ENCODE data around the gene COPB1. TPM values are rescaled to one million over a fixed set of nuclear protein-coding genes. Genes with fewer than 3 reads are reported as not detected.

Gene COPB1
- total RNA-seq, 2 experiments from 2014 or later, result 81.7 to 93.4 TPM

- Histone ChIP-seq H4K20me1 (ENCODE audit: insufficient read depth, low read length) (peaks cover 5% of the 10 kb centered on the region; the same call in 1 of the 2 replicates), H3K9me3 (ENCODE audit: low read length) (no peaks in the 10 kb centered on the region), H3K9me2 (ENCODE audit: insufficient read depth, low read length) (no peaks in the 10 kb centered on the region), H3K27ac (ENCODE audit: low read depth, low read length, poor library complexity, severe bottlenecking) (peak overlapping the region; percentile 64), H3K79me2 (ENCODE audit: insufficient read depth, low read depth, low read length) (peaks cover 32% of the 10 kb centered on the region), H3K4me1 (ENCODE audit: insufficient read depth, low read length, poor library complexity, severe bottlenecking) (peaks cover 19% of the 10 kb centered on the region), H3K36me3 (ENCODE audit: insufficient read depth, low read length) (peaks cover 36% of the 10 kb centered on the region), H3K4me3 (ENCODE audit: low read depth, low read length, poor library complexity, severe bottlenecking) (peak overlapping the region; percentile 94), H2AFZ (ENCODE audit: low read length) (peak overlapping the region; percentile 99), H3K4me2 (ENCODE audit: low read length) (peak overlapping the region; percentile 79)
- POLR2A ChIA-PET, result interaction anchor here (1.1 to 2.2 kb wide), 7 partner anchors 12 to 371 kb away, joined by 3 to 16 read pairs (median 5); partner anchors contain the start of genes COPB1 and CYP2R1
- intact Hi-C loops (cut with micrococcal nuclease; ENCODE audit: unreplicated experiment), result loop anchor here (1.0 to 5.0 kb wide), 5 partner anchors 21 to 387 kb away; partner anchors contain the start of genes COPB1 and CYP2R1
- no peak for TF ChIP-seq CTCF (conservative IDR thresholded peaks at IDR 0.05; ENCODE audit: low read length)
- no peak for TF ChIP-seq EZH2phosphoT487 (IDR thresholded peaks at IDR 0.05; ENCODE audit: borderline replicate concordance, low read depth, low read length)
- BruUV-seq (replicated peaks), result TSS peak; percentile 93
- CTCF ChIA-PET (ENCODE audit: unreplicated experiment), result interaction anchor here (1.7 kb wide), 1 partner anchor 21 kb away, joined by 5 read pairs; the partner anchor contains the start of gene COPB1
- DNase-seq (ENCODE audit: low spot score), result no peak
Observed at GRCh38 chr11:14520747-14521151, 21.1 kb upstream of the COPB1 start.

- peak within 1 kb of the TSS; percentile 64 for H3K27ac ChIP-seq (ENCODE audit: low read depth, low read length, poor library complexity, severe bottlenecking)
- peak within 1 kb of the TSS; percentile 86 for H3K4me2 ChIP-seq (ENCODE audit: low read length)
- H4K20me1 ChIP-seq (ENCODE audit: insufficient read depth, low read length), result peaks cover 5% of the 10 kb centered on the region; the same call in 1 of the 2 replicates
- TF ChIP-seq CTCF (conservative IDR thresholded peaks at IDR 0.05; ENCODE audit: low read length), result no peak
- H3K4me3 ChIP-seq (ENCODE audit: low read depth, low read length, poor library complexity, severe bottlenecking), result peak within 1 kb of the TSS; percentile 94
- H3K79me2 ChIP-seq (ENCODE audit: insufficient read depth, low read depth, low read length), result peaks cover 32% of the 10 kb centered on the region
- DNase-seq (ENCODE audit: low spot score), result peak; percentile 94
- CTCF ChIA-PET (ENCODE audit: unreplicated experiment), result interaction anchor here (1.7 kb wide), 1 partner anchor 21 kb away, joined by 5 read pairs; the partner anchor contains the start of gene COPB1
- no TSS peak for BruUV-seq (replicated peaks)
- peak within 1 kb of the TSS; percentile 99 for H2AFZ ChIP-seq (ENCODE audit: low read length)
- H3K4me1 ChIP-seq (ENCODE audit: insufficient read depth, low read length, poor library complexity, severe bottlenecking), result peaks cover 19% of the 10 kb centered on the region
- peaks cover 41% of the 10 kb centered on the region for H3K36me3 ChIP-seq (ENCODE audit: insufficient read depth, low read length)
- intact Hi-C loops (cut with micrococcal nuclease; ENCODE audit: unreplicated experiment), result loop anchor here (1.0 to 5.0 kb wide), 5 partner anchors 21 to 387 kb away; partner anchors contain the start of genes COPB1 and CYP2R1
- POLR2A ChIA-PET, result interaction anchor here (0.7 to 2.2 kb wide), 11 partner anchors 13 to 371 kb away, joined by 3 to 16 read pairs (median 4); partner anchors contain the start of genes COPB1 and CYP2R1
- no peaks in the 10 kb centered on the region for H3K9me3 ChIP-seq (ENCODE audit: low read length)
- H3K9me2 ChIP-seq (ENCODE audit: insufficient read depth, low read length), result no peaks in the 10 kb centered on the region
Observed at GRCh38 chr11:14519917-14520746, 20.5 kb upstream of the COPB1 start, which contains the start of gene PSMA1. TSS of gene PSMA1 (minus strand) at chr11:14520386. CDS start at chr11:14520299, 87 bp downstream.
